NCI-H128 (cell line): ENCODE data around the gene USH2A.
"Not testable (repeated sequence)": the region's sequence is repeated elsewhere in the genome, so short reads cannot be mapped to it uniquely, and the experiment has no call there.

ENCODE experiments used
- DNase-seq: peaks from one replicate; lab custom pipeline; 2025; ENCODE audit not compliant: unreplicated experiment; lab: John Stamatoyannopoulos, UW

The USH2A gene

GRCh38 chr1:216201946-216202345 lies 221.3 kb downstream of the USH2A start:
- DNase-seq: no peak

- no peak for DNase-seq
Measured at GRCh38 chr1:216200941-216201340, 222.3 kb downstream of the USH2A start.

GRCh38 chr1:216194721-216195120 lies 228.5 kb downstream of the USH2A start:
- no peak for DNase-seq

- DNase-seq: no peak
Measured at GRCh38 chr1:216193839-216194443, 229.3 kb downstream of the USH2A start.

GRCh38 chr1:216190438-216190837 lies 232.8 kb downstream of the USH2A start:
- no peak for DNase-seq

- DNase-seq: no peak
Measured at GRCh38 chr1:216186816-216187215, 236.4 kb downstream of the USH2A start.

GRCh38 chr1:216186141-216186540 lies 237.1 kb downstream of the USH2A start:
- DNase-seq: no peak

- no peak for DNase-seq
Measured at GRCh38 chr1:216184126-216184680, 239.0 kb downstream of the USH2A start.

- no peak for DNase-seq
Measured at GRCh38 chr1:216183454-216183853, 239.8 kb downstream of the USH2A start.

GRCh38 chr1:216183007-216183406 lies 240.2 kb downstream of the USH2A start:
- DNase-seq: no peak

- DNase-seq: no peak
Measured at GRCh38 chr1:216181590-216181989, 241.7 kb downstream of the USH2A start.

- DNase-seq: no peak
Measured at GRCh38 chr1:216178281-216178680, 245.0 kb downstream of the USH2A start.

GRCh38 chr1:216176970-216177369 lies 246.3 kb downstream of the USH2A start:
- DNase-seq: no peak

- DNase-seq: no peak
Measured at GRCh38 chr1:216175714-216176113, 247.5 kb downstream of the USH2A start.

- DNase-seq: no peak
Measured at GRCh38 chr1:216173376-216173995, 249.8 kb downstream of the USH2A start.

GRCh38 chr1:216169351-216169750 lies 253.9 kb downstream of the USH2A start:
- no peak for DNase-seq

- no peak for DNase-seq
Measured at GRCh38 chr1:216168546-216168945, 254.7 kb downstream of the USH2A start.

GRCh38 chr1:216154063-216154462 lies 269.2 kb downstream of the USH2A start:
- no peak for DNase-seq

- DNase-seq: no peak
Measured at GRCh38 chr1:216153130-216153529, 270.1 kb downstream of the USH2A start.

- DNase-seq: not testable (repeated sequence)
Measured at GRCh38 chr1:216145451-216146018, 277.7 kb downstream of the USH2A start.

- DNase-seq: no peak
Measured at GRCh38 chr1:216144661-216145450, 278.4 kb downstream of the USH2A start.

- no peak for DNase-seq
Measured at GRCh38 chr1:216142921-216143320, 280.3 kb downstream of the USH2A start.
